ENCODE results near the gene TMEM161B.

DNA sequence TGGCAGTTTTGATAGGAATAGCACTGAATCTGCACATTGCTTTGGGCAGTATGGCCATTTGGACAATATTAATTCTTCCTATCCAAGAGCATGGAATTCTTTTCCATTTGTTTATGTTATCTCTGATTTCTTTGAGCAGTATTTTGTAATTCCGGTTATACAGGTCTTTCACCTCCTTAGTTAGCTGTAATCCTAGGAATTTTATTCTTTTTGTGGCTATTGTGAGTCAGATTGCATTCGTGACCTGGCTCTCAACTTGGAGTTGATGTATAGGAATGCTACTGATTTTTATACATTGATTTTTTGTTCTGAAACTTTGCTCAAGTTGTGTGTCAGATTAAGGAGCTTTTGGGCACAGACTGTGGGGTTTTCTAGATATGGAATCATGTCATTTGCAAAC lies 24.0 kb downstream of the TMEM161B start:
- TF ChIP-seq TAF1 (IDR thresholded peaks at IDR 0.05; ENCODE audit: low read depth, low read length) (no peak), POLR2A (IDR thresholded peaks at IDR 0.05; ENCODE audit: low read depth, low read length) (no peak), SPI1 (IDR thresholded peaks at IDR 0.05; ENCODE audit: low read depth, low read length) (no peak), POLR2AphosphoS5 (IDR thresholded peaks at IDR 0.05; ENCODE audit: low read depth, low read length) (no peak), PAX5 (IDR thresholded peaks at IDR 0.05; ENCODE audit: insufficient read depth, low read length, severe bottlenecking) (no peak)

Measured in GM12891 (cell line).